Prostate gland (tissue), 2 donors: ENCODE measurements around the gene KANSL3. TPM values are rescaled to one million over a fixed set of nuclear protein-coding genes. Genes with fewer than 3 reads are reported as not detected.

Experiments used
- DNase-seq: peaks from one replicate; pipeline ENCODE4 v3.0.0-alpha.2; 2019; ENCODE audit warnings: low spot score
- H3K27ac ChIP-seq, 2 donors: fragments of 200-600 bp; sonication (generic); 2 replicates each; pipeline ENCODE4 v1.5.1; 2017 to 2019
- H3K27me3 ChIP-seq: fragments of 200-600 bp; sonication (generic); replicated peaks from 2 replicates; pipeline ENCODE4 v1.5.1; 2019; ENCODE audit not compliant: insufficient read depth
- H3K36me3 ChIP-seq, 2 donors: fragments of 200-600 bp; sonication (generic); 1 replicate in 1 of 2; 2 replicates in 1 of 2; pipeline versions ENCODE4 v1.5.1 to v1.8.1; 2017 to 2019
- H3K4me1 ChIP-seq: fragments of 200-600 bp; sonication (generic); replicated peaks from 2 replicates; pipeline ENCODE4 v1.5.1; 2019
- H3K4me3 ChIP-seq, 2 donors: fragments of 200-600 bp; sonication (generic); 2 replicates each; pipeline ENCODE4 v1.5.1; 2017 to 2019
- H3K9me3 ChIP-seq: fragments of 200-600 bp; sonication (generic); 2 replicates; pipeline ENCODE4 v1.5.1; 2017
- CTCF ChIP-seq, 4 experiments: fragments of 200-600 bp in 2 of 4; fragments of 450-650 bp in 2 of 4; sonication (generic) in 2 of 4; IDR thresholded peaks; 1 replicate in 3 of 4; 2 replicates in 1 of 4; pipeline ENCODE4 v1.5.1; 2016 to 2019; ENCODE audit warnings: antibody characterized with exemption in 4 of 4, mild to moderate bottlenecking in 2 of 4, moderate library complexity in 2 of 4
- POLR2A ChIP-seq: fragments of 450-650 bp; IDR thresholded peaks from one replicate; pipeline ENCODE4 v1.6.1; 2016; ENCODE audit warnings: antibody characterized with exemption, mild to moderate bottlenecking
- POLR2AphosphoS5 ChIP-seq: sonication (generic); formaldehyde crosslinking; IDR thresholded peaks from one replicate; pipeline ENCODE4 v1.6.1; 2017; ENCODE audit warnings: antibody characterized with exemption
- WGBS: methylation state at CpG from one replicate; pipeline ENCODE4 v1.1.5; 2018; 5-methylcytosine and 5-hydroxymethylcytosine counted together
- intact Hi-C: fragments of 100-400 bp; cut with DNase I; formaldehyde crosslinking; loops from one replicate; pipeline ENCODE4 v1.14.2; 2022
- total RNA-seq, 2 donors: library from RNA; depleted of rRNA; stranded (reverse); fragments of >200 nt; gene quantifications; one replicate each; pipeline ENCODE4 v1.1.0, GENCODE V29; 2016

KANSL3 gene
- 10 to 100 TPM; 41.3 to 70.0 TPM for total RNA-seq

DNA sequence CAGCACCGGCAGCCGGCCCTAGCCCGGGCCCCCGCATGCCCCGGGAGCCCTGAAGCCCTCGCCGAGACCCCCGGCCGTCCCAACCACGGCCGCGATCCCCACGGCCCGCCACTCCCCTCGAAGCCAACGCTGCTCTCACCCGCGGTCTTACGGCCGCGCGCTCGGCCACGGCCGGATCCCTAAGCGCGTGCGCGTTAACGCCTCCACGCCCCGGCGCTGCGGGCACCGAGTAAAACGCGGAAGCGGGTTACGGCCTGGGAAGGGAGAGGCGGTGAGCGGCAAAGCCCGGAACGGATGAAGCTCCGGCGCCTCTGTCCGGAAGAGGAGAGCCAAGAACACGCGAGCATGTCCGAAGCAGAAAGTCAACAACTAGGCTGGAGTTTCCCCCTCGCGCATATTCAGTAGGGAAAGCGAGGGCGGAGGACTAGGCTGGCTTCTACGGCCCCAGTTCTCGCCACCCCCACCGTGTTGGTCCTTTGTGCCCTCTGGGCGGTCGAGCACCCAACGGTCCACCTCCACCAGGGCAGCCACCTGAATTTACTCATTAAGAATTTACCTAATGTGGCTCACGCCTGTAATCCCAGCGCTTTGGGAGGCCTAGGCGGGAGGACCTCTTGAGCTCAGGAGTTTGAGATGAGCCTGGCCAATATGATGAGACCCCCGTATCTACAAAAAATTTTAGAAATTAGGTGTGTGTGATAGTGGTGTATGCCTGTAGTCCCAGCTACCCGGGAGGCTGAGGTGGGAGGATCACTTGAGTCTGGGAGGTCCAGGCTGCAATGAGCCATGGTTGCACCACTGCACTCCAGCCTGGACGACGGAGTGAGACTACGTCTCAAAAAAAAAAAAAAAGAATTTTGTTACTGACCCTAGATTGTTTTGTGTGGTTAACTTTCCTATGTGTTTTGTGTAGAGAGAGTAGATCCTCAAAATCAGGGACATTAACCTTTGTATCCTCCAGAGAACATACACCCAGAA lies at the start of gene KANSL3:
KANSL3 (minus strand) TSS at position 169 of the 978 bp plus-strand sequence. CDS start 1,177 bp downstream, outside the sequence.
- Histone ChIP-seq H3K36me3 (no peaks in the 10 kb centered on the region), H3K4me3 (peak within 1 kb of the TSS; percentile 82 to 89), H3K27ac (peak within 1 kb of the TSS; percentile 92 to 96), H3K9me3 (no peaks in the 10 kb centered on the region), H3K27me3 (no peaks in the 10 kb centered on the region), H3K4me1 (no peaks in the 10 kb centered on the region)
- 11% methylated on average over 55 of the region's 67 CpGs for WGBS
- intact Hi-C loops = loop anchor here (2.0 to 10.0 kb wide), 4 partner anchors 26 to 314 kb away; partner anchors contain the start of gene ARID5A
- peak in 2 of 4 experiments; percentile 19 to 39 for TF ChIP-seq CTCF (IDR thresholded peaks at IDR 0.05)
- TF ChIP-seq POLR2AphosphoS5 = peak; percentile 98
- TF ChIP-seq POLR2A = peak; percentile 91
- peak; percentile 85 for DNase-seq

- Histone ChIP-seq H3K36me3 (no peaks in the 10 kb centered on the region), H3K9me3 (no peaks in the 10 kb centered on the region), H3K4me3 (no peak overlapping the region), H3K27ac (no peak overlapping the region), H3K4me1 (peaks cover 2% of the 10 kb centered on the region), H3K27me3 (no peaks in the 10 kb centered on the region)
- WGBS = 97% methylated on average over 3 of the region's 3 CpGs
- TF ChIP-seq POLR2AphosphoS5 (no peak), POLR2A (no peak), CTCF (IDR thresholded peaks at IDR 0.05) (no peak)
- DNase-seq = no peak
- intact Hi-C loops = no loop called here
Measured at GRCh38 chr2:96687266-96687665, 49.2 kb upstream of the KANSL3 start.

GRCh38 chr2:96685577-96686459 lies 47.7 kb upstream of the KANSL3 start:
- 38% methylated on average over 17 of the region's 19 CpGs for WGBS
- TF ChIP-seq CTCF (IDR thresholded peaks at IDR 0.05) = no peak
- no peak for TF ChIP-seq POLR2A
- no peak for TF ChIP-seq POLR2AphosphoS5
- no peaks in the 10 kb centered on the region for H3K27me3 ChIP-seq
- no peaks in the 10 kb centered on the region for H3K9me3 ChIP-seq
- peaks cover 2% of the 10 kb centered on the region for H3K4me1 ChIP-seq
- H3K36me3 ChIP-seq = no peaks in the 10 kb centered on the region
- H3K27ac ChIP-seq = no peak overlapping the region
- DNase-seq = no peak
- intact Hi-C loops = no loop called here
- H3K4me3 ChIP-seq = no peak overlapping the region

DNA sequence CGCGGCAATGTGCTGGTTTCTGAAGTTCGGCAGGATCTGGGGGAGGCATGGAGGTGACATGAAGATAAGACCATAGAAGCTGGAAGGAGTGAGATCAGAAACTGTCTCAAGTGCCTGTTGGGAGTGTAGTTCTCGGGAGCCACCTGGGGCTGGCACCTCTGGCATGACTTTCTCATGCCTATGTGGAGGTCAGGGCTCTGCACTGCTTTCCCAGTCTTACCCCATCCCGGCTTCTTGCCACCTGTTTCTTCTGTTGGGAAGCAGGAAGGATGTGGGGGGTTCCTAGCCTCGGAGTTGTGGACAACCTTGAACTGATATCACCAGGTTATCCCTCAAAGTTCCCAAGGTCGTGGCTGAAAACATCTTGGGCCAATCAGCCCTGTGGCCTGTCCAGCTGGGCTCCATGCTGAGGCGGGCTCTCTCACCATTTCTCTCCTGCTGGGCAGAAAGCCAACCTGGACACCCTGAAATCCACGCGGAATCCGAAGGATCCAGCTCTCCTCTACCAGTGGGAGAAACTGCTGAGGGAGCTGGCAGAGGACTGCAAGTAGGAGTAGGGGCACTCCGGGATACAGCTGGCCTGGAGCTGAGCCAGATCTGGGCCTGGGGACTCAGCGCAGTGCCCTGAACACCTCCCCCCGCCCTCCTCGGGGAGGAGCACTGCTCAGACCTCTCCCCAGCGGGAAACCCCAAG lies 46.9 kb upstream of the KANSL3 start:
- Histone ChIP-seq H3K4me1 (peaks cover 2% of the 10 kb centered on the region), H3K9me3 (no peaks in the 10 kb centered on the region), H3K4me3 (no peak overlapping the region), H3K36me3 (no peaks in the 10 kb centered on the region), H3K27me3 (no peaks in the 10 kb centered on the region), H3K27ac (no peak overlapping the region)
- intact Hi-C loops = no loop called here
- no peak for DNase-seq
- WGBS = 55% methylated on average over 16 of the region's 16 CpGs
- TF ChIP-seq POLR2AphosphoS5 (no peak), POLR2A (no peak), CTCF (IDR thresholded peaks at IDR 0.05) (no peak)
